ENCODE measurements around the gene CYB5R2.
"Not testable (repeated sequence)": the region's sequence is repeated elsewhere in the genome, so short reads cannot be mapped to it uniquely, and the experiment has no call there.

The CYB5R2 gene

DNA sequence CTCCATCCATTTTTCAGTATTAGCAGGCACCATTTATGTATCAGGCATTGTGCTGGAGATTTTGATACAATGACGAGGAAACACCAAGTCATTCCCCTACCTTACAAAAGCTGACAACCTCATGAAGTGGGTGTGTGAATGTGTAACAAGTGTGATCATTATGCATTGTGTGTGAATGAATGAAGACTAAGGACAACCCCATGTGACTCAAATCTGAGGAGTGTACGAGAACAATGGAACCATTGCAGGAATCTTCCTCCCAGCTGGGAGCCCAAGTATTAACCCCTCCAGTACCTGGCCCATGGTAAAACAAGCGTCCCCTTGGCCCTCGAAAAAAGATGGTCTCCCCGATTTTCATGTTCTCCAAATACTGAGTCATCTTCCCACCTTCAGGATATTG, 4.4 kb downstream of the CYB5R2 start:
- DNase-seq (ENCODE audit: low spot score): peak; percentile 91

DNA sequence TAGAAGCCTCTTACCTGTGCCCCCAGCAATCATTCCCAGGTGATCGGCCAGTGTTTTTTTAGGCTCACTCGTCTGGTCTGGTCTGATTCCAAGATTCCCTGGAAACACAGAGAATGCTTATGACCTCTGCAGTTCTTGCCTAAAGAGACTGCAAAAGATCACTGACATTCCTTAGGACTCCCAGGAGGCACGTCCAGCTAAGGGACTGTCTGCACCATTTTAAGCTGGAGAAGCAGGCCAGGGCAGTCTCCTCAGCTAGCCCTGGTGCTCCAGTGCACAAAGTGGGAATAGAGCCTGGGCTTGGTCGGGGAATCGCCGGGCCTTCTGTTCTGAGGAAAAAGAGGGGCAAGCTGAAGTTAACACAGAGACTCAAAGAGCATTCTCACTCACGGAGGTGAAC, 4.8 kb downstream of the CYB5R2 start:
- DNase-seq (ENCODE audit: low spot score): no peak

DNA sequence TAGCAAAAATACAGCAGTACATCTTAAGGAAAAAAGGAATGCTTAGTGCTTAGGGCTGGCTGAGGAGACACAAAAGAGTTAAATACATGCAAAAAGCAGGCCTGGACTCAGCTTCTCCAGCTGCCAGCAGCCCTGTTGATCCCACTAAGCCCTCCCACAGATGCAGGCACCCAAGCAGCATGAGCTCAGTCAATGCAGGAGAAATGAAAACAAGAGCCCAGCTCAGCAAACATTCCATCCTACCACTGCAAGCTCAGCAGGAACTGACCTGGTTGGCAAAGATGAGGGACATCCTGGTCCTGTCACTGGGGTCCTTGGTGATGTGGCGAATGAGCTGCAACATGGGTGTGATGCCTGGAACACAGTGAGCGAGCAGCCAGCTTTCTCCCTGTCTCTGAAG, 5.8 kb downstream of the CYB5R2 start:
- DNase-seq (ENCODE audit: low spot score): no peak

DNA sequence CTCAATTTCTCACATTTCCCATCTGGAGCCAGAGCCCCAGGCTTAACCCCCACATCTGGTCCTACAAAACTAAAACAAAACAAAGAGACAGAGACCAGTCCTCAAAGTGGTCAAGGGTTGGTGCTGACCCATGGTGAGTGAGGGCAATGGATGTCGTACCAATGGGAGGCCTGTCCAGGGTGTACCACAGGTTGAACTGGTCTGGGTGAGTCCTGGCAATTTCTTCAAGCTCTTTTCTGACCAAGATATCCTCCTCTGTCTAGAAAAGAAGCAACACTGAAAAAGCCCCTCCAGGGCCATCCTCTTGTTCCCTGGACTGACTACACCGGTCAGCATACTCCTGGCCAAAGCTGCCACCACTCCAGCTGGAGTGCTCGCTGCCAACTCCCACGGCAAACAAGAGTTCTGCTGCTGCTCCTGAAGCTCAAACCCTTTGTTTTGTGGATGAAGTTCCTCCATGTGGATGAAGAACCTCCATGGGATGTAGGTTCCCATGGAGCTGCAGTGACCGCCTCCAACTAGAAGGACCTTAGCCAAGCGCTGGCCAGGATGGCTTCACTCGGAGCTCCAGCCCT, 6.9 kb downstream of the CYB5R2 start:
- DNase-seq (ENCODE audit: low spot score): no peak

DNA sequence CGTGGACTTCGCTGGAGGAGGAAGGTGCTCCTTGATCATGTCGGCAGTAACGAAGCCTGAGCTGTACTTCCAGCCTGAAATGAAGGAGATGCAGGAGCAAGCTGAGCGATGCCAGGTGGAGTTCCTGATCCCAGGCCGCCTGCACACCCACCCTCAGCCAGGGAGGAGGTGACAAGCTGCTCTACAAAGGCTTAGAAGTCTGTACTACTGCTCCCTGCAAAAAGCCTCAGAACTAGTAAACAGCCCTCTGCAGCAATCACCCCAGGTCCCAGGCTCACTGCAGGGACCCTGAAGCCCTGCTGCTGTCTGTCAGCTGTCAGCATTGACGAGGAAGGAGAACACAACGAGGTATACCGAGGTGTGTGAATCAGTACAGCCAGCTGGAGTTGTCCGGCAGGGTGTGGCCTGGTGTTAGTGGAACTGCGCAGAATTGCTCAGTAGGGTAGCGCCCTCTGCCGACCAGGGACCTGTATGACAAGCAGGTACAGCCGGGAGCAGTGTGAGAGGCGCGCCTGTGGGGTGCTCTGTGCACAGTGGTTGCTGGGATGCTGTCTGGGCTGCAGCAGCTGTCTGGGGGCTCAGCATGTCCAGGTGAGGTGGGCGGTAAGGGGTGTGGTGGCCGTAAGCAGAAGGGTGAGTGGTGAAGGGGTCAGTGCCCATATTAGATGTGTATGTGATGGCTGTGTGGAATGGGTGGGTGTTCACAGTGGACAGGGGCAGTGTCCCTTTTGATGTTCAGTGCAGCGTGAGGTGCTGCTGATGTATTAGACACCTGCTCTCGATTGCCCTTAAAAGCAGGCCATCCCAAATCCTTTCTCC, 7.6 kb downstream of the CYB5R2 start:
- DNase-seq (ENCODE audit: low spot score): peak; percentile 87

DNA sequence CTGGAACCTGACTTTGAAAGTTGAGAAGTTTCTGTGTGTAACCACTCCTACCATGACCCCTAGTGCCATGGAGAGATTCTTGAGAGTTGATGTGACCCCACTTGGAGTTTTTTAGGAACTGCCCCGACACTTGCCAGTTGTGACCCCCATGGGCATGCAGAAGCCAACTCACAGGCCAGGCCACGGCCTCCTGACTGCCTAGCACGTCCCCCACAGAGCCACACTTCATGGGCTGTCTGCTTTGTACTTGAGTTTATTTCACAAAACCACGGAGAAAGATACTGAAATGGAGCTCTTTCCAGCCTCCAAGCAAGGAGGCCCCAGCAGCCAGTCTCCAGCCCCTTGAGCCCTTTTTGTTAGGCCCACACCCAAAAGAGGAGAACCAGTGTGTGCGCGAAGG, 8.4 kb downstream of the CYB5R2 start:
- DNase-seq (ENCODE audit: low spot score): no peak

DNA sequence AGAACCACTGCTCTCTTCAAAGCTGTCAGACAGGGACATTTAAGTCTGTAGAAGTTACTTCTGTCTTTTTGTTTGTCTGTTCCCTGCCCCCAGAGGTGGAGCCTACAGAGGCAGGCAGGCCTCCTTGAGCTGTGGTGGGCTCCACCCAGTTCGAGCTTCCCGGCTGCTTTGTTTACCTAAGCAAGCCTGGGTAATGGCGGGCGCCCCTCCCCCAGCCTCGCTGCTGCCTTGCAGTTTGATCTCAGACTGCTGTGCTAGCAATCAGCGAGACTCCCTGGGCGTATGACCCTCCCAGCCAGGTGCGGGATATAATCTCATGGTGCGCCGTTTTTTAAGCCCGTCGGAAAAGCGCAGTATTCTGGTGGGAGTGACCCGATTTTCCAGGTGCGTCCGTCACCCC, 9.8 kb downstream of the CYB5R2 start:
- not testable (repeated sequence) for DNase-seq (ENCODE audit: low spot score)

DNA sequence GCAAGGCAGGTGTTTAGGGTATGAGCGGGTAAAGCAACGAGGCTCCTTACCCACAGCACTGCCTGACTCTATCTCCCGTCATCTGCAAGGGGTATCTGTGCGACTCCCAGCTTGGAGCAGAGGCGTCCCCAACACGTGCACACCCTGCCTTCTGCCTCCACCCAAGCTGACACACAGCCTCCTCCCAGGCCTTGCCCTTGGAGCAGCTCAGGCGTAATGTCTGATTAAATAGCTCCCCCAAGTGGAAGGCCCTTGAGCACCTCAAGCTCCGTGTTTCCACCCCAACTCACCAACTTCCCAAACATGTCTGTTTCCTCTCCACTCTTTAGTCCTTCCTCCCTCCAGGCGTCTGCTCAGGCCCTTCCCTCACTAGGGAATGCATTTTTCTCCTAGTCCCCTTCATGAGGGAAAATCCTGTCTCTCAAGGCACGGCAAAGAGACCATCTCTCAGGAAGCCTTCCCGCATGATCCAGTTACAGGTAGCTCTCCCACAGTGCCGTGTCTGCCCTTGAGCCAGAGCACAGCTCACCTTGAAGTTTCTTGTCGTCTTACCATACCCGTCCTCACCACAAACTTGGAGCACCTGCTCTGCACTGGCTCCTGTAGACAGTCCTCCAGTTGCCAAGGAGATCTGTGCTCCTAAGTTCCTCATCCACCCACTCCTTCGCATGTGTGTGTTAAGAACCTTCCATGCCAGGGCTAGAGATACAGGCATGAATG, 15.8 kb downstream of the CYB5R2 start:
- peak; percentile 61 for DNase-seq (ENCODE audit: low spot score)

DNA sequence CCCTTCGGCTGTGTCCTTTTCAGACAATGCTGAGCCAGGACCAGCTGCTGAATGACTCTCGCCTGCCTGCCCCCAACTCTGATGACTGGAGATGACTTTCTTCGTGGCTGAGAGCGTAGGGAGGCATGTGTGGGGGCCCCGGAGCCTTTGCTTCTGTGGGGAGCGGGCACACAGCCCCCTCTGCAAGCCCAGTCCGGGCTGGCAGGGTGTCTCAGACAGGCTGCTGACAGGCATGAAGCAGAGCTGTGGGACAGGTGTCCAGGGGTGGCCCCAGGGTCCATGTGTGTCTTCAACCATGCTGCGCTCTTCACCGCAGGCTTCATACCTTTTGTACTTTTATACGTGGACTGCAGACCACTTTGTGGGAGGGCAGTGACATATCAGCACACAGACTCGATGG, 16.6 kb downstream of the CYB5R2 start:
- DNase-seq (ENCODE audit: low spot score): no peak

DNA sequence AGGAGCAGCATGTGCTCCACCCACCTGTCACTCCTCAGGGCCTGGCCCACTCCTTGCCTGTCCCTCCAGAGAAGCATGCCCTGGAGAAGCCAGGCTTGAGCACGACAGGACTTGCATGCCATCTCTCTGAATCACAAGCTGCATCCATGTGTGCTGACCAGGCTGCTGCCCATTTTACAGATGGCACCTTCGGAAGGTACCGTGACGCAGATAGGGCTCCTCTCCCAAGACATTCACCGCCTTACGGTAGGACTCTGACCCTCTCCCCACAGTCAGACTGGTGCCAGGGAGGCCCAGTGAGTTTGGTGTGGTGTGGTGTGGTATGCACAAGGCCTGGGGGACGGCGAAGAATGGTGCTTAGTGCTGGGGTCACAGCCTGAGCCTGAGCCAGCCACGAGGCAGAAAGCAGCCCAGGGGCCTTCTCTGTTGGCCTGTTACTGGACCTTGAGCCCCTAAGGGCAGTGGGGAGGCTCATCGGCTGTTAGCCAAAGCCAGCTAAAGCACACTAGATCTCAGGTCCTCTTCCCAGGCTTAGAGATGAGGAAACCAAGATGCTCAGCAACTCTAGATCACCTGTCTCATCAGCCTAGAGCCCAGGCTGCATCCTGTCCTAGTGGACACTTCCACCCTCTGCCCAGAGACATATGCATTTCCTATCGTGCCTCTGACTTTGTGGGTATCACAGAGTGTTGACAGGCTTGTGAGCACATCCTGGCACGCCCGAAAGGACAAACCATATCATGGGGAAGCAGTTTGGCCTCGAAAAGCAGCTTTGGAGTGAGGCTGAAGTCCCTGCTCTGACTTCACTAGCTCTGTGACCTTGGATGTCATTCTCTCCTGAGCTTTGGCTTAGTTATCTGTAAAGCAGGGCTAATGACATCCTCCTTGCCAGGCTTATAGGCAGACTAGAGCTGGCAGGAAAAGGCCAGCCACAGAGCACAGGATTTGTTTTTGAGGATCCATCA, 17.8 kb downstream of the CYB5R2 start:
- no peak for DNase-seq (ENCODE audit: low spot score)

DNA sequence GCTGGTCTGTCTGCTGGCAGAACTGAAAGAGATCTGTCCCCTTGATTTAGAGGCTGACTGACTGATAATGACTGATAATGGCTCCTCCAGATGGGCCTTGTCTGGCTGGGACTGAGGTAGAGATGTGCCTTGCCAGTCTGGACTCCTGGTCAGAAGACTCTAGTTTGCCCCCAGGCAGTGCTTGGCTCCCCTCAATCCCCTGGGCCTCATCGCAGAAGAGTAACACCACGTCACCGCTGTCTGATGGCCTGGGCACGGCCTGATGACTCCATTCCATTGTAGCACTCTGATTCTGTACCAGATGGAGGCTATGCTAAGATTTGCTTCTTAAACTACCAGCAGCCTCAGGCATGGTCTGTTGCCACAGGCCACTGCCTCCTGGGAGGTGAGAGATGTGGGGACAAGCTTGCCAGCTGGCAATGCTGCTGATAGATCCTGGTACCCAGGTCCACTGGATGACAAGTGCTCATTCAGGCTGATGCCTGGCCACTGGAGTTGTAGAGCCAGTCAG, 19.1 kb downstream of the CYB5R2 start:
- no peak for DNase-seq (ENCODE audit: low spot score)

DNA sequence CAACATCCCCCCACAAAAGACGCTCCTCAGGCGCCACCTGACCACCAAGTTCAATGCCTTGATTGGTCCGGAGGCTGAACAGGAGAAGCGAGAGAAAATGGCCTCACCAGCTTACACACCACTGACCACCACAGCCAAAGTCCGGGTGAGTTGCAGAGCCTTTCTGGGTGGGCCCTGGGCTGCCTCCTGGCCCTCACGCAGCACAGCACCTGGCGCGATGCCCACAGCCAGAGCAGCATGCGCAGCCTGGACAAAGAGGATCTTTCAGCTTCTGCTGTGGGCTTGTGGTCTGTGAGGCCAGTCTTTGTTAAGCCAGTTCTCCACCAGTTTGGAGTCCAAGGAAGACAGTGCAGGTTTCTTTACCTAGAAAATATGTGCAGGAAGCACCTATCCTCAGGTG, 21.6 kb downstream of the CYB5R2 start:
- peak; percentile 78 for DNase-seq (ENCODE audit: low spot score)

DNA sequence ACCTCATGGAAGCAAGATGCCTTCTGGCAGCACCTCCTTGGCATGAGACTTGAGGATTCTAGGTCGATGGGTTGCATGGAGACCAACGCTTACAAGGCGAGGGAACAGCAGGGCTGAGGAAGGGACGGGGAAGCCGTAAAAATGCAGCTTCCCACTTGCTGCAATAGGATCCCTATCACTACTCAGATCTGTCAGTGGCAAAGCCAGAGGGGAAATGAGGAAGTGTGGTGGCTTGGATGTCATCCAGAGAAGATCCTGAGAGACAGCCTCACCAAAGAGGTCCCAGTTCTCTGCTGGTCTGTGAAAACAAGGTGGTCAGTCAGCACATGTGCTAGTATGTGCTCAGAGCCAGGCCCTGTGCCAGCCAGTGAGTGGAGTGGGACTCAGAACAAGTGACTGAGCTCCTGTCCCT, 22.2 kb downstream of the CYB5R2 start:
- DNase-seq (ENCODE audit: low spot score): peak; percentile 30

DNA sequence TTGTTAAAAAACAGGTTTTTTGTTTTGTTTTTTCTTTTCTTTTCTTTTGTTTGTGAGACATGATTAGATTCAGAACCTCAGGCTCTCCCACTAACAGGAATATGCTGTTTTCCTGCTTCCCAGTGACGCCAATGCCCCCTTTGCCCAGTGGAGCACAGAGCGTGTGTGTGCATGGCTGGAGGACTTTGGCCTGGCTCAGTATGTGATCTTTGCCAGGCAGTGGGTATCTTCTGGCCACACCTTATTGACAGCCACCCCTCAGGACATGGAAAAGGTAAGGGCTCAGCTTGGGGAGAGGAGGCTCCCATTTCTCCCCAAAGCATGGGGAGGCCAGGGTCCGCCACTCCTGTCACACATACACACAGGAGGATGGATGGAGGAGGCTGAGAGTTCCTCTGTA, 25.0 kb downstream of the CYB5R2 start:
- DNase-seq (ENCODE audit: low spot score): no peak

DNA sequence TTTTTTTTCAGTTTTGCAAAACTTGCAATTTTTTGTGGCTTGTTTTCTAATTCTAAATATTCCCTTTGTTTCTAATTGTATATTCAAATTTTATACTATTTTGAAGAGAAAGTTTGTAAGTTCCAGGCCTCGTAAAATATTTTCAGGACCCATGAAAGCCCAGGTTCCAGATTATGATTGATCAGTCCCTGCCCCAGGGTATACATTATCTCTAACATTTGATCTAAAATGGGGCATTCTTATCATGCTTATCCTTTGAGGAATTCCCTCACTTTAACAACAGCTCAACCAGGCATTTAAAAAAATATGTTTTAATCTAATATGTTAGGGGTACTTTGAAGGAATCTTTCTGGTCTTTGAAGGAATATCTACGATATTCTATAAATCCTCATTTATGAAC, 26.4 kb downstream of the CYB5R2 start:
- no peak for DNase-seq (ENCODE audit: low spot score)

DNA sequence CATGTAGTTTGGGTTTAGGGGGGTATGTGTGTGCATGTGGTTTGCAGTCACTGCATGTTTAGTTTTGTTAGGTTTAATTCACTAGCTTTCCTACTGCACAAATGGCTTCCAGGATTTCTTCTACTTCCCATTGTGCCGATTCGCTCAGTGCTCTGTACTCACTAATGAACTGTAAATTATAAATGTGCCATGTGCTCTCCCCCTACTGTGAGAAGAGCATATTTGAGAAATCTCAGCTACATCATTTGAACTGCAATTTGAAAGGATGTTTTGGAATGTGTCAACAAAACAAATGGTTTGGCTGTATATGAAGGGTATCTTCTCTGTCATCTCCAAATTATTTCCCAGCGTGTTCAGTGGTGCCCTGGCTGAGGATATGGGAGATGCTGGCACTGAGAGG, 28.1 kb downstream of the CYB5R2 start:
- DNase-seq (ENCODE audit: low spot score): no peak

DNA sequence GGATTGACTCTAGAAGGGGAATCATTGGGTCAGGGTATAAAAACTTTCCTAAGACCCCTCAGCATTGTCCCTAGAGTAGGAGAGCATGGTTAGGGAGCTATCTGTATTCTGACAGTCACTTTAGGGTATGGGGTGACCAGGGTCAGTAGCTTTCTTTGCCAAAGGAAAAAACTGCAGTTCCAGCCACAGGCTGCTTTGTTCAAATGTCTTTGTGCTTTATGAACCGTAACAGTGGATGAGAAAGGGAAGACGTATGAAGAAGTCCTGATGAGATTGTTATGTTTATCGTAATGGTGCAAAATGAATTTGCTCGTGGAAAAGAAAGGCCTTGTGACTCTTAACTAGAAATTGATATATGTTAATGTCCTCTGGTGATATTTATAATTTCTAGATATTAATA, 30.0 kb downstream of the CYB5R2 start:
- no peak for DNase-seq (ENCODE audit: low spot score)

DNA sequence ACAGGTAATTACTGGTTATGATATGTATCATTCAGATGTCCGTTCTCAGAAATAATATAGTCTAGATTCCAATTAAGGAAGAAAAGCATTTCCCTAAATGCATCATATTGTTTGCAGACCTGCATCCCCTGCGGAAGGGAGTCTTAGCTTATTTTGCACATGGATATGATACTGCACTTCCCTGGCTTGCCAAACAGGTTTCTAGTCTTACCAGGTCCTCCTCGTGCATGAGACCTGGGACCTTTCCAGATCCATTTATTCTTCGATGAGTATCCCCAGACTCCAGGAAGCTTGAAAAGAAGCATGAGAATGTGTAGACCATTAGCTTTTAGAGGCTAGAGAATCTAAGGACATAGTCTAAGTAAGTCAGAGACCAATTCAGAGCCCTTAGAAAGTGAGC, 30.6 kb downstream of the CYB5R2 start:
- no peak for DNase-seq (ENCODE audit: low spot score)

DNA sequence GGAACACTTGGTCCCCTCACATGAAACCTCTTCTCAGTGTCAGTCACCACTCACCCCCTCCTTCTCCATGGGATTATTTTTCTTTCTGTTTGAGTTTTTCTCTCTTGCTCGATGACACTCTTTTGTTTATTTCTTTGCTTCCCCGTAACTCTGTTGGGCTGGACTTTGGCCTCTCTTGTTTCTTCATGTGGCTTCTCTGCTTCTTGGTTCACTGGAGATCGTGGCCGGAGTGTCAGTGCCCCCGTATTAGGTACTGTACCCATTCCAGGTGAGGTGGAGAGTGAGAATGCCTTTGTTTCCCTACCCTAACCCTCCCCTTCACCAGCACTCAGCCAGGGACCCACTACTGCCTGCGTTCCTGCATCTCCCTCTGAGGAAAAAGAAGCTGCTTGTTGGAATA, 32.5 kb downstream of the CYB5R2 start:
- no peak for DNase-seq (ENCODE audit: low spot score)

DNA sequence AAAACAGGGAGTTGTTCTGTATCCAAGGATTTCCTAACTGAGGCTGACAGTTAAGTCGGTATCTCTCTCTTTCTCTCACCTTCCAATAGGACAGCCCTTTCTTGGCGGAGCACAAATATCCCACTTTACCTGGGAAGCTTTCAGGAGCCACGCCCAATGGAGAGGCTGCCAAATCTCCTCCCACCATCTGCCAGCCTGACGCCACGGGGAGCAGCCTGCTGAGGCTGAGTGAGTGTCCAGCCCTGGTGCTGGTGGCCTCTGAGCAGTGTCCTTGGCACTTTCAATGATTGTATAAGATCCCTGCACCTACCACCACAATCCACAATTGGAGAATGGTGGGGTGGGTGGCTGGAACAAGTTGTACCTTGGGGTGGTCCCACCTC, 33.7 kb downstream of the CYB5R2 start:
- no peak for DNase-seq (ENCODE audit: low spot score)

DNA sequence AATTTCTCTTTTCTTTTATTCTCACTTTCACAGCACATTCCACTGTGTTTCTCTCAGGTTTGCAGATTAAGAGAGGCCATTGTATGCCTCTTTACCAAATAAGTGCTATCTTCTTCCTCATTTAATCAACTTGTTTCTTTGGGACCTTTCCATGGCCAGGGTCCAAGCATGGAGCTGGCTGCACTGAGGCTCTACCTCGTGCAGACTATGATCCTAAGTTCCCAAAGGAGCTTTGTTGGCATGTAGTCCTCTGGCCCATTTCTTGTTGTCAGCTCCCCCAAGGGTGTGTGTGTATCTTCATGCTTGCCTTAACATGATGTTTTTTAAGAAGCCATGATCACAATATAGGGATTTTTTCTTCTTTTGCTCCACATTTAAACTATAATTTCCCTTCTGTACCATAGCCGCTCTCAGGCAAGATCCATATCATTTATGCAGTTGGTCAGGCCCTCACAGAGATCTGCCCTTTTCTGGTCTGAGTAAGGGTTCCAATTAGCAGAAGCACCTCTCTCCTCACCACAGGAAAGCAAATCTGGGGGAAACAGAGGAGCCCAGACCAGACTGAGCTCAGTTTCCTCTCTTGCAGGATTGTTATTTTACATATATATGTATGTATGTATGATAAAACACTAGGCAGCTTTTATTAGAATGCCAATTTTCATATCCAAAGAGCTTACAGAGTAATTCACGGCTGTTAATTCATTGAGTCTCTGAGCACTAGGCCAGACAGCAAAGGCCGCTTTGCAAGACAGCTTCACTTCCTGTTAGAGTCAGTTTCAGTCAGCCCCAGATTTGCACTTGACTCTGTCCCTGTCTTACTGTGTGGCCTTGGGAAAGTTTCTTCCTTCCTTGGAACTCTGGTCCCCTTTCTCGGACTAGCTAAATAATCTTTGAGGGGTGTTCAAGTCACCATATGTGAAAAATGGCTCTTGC, 34.3 kb downstream of the CYB5R2 start:
- no peak for DNase-seq (ENCODE audit: low spot score)

All from COLO829 (cell line).